ENCODE results near the gene FHL3.
"Not testable (repeated sequence)": the region's sequence is repeated elsewhere in the genome, so short reads cannot be mapped to it uniquely, and the experiment has no call there.

The FHL3 gene

GRCh38 chr1:38041936-38042834, 36.9 kb upstream of the FHL3 start:
- H3K4me3 Mint-ChIP-seq = no peak overlapping the region
- DNase-seq = no peak
- H3K27me3 Mint-ChIP-seq = peaks cover 85% of the 10 kb centered on the region
- peaks cover 9% of the 10 kb centered on the region for H3K4me1 Mint-ChIP-seq
- CTCF ChIA-PET = interaction anchor here (1.3 kb wide), 1 partner anchor 30 kb away, joined by 3 read pairs; no protein-coding TSS in a partner anchor
- H3K9me3 Mint-ChIP-seq = no peaks in the 10 kb centered on the region
- H3K36me3 Mint-ChIP-seq = no peaks in the 10 kb centered on the region
- no peak overlapping the region for H3K27ac Mint-ChIP-seq

DNA sequence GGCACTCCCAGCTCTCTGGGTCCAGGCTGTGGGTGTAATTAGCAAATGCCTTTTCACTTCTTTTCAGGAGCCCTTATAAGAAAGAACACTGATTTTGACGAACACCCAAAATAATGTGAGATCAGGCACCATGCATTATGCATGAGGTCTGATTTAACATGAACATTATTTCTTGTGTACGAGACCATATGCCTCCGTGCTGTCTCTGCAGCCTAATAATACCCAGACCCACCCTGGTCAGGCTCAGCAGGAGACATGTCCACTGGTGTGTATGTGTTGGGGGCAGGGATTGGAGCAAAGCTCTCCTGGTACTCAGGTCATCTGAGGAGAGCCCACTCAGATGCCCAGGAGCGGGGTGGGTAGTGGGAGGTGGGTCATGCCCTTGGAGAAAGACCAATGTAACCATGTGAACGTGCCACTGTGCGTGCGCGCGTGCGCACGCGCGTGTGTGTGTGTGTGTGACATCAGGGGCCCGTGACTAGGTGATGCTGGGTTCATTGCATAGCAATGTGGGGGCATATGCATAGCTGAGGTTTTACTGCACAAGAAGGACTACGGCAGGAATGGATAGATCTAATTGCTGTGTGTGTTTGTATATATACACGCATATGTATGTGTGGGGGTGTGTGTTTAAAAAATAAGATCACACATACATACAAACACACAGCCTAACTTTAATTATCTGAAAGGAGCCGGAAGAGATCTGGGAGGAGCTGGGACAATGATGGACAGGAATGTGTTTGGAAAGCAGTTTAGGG, 34.2 kb upstream of the FHL3 start:
- no peak for DNase-seq
- H3K36me3 Mint-ChIP-seq = no peaks in the 10 kb centered on the region
- peaks cover 4% of the 10 kb centered on the region for H3K4me1 Mint-ChIP-seq
- H3K27ac Mint-ChIP-seq = no peak overlapping the region
- CTCF ChIA-PET = no interaction called here
- H3K4me3 Mint-ChIP-seq = no peak overlapping the region
- H3K9me3 Mint-ChIP-seq = no peaks in the 10 kb centered on the region
- peaks cover 61% of the 10 kb centered on the region for H3K27me3 Mint-ChIP-seq

- H3K4me1 Mint-ChIP-seq = peaks cover under 1% of the 10 kb centered on the region
- DNase-seq = no peak
- H3K27ac Mint-ChIP-seq = no peak overlapping the region
- no peaks in the 10 kb centered on the region for H3K36me3 Mint-ChIP-seq
- H3K9me3 Mint-ChIP-seq = no peaks in the 10 kb centered on the region
- H3K27me3 Mint-ChIP-seq = peaks cover 54% of the 10 kb centered on the region
- CTCF ChIA-PET = no interaction called here
- H3K4me3 Mint-ChIP-seq = no peak overlapping the region
Measured at GRCh38 chr1:38038861-38039260, 33.5 kb upstream of the FHL3 start.

- H3K36me3 Mint-ChIP-seq = no peaks in the 10 kb centered on the region
- no peak overlapping the region for H3K27ac Mint-ChIP-seq
- no peak overlapping the region for H3K4me3 Mint-ChIP-seq
- H3K27me3 Mint-ChIP-seq = peaks cover 39% of the 10 kb centered on the region
- H3K9me3 Mint-ChIP-seq = no peaks in the 10 kb centered on the region
- no peak for DNase-seq
- no peaks in the 10 kb centered on the region for H3K4me1 Mint-ChIP-seq
- CTCF ChIA-PET = interaction anchor here (0.8 to 1.1 kb wide), 3 partner anchors 8 to 48 kb away, joined by 3 read pairs; partner anchors contain the start of gene SF3A3
Measured at GRCh38 chr1:38037221-38037939, 32.1 kb upstream of the FHL3 start.

GRCh38 chr1:38034871-38035270, 29.6 kb upstream of the FHL3 start:
- no peak overlapping the region for H3K4me3 Mint-ChIP-seq
- H3K4me1 Mint-ChIP-seq = peaks cover 15% of the 10 kb centered on the region
- DNase-seq = no peak
- H3K36me3 Mint-ChIP-seq = no peaks in the 10 kb centered on the region
- no peaks in the 10 kb centered on the region for H3K9me3 Mint-ChIP-seq
- H3K27me3 Mint-ChIP-seq = peaks cover 14% of the 10 kb centered on the region
- no peak overlapping the region for H3K27ac Mint-ChIP-seq
- CTCF ChIA-PET = no interaction called here

DNA sequence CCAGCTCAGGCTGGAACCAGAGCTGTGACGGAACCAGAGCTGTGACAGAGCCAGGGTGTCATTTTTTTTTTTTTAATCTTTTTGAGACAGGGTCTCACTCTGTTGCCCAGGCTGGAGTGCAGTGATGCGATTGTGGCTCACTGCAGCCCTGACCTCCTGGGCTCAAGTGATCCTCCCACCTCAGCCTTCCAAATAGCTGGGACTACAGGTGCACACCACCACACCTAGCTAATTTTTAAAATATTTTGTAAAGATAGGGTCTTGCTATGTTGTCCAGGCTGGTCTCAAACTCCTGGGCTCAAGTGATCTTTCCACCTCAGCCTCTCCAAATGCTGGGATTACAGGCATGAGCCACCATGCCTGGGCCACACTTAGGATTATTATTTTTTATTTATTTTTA, 27.7 kb upstream of the FHL3 start:
- H3K36me3 Mint-ChIP-seq, DNase-seq, CTCF ChIA-PET, H3K4me3 Mint-ChIP-seq, H3K27me3 Mint-ChIP-seq, H3K9me3 Mint-ChIP-seq, H3K27ac Mint-ChIP-seq: not testable (repeated sequence)
- peaks cover 33% of the 10 kb centered on the region for H3K4me1 Mint-ChIP-seq

DNA sequence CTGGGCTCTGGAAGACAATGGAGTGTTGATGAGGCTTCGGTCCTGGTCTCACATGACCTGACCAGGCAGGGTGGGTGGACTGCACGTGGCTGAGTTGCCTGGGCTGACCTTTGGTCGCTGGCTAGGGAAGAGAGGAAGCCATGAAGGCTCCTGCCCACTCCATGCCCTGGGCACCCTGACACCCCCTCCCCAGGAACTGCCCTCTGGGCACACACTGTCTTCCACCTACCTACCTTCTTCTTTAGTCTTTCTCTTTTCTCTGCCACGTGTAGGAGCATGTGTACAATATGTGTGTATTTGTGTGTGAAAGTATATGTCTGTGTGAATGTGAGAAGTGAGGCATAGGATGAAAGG, 26.2 kb upstream of the FHL3 start:
- Mint-ChIP-seq H3K27me3 (no peaks in the 10 kb centered on the region), H3K9me3 (no peaks in the 10 kb centered on the region), H3K4me1 (peaks cover 48% of the 10 kb centered on the region), H3K36me3 (peaks cover 3% of the 10 kb centered on the region), H3K4me3 (no peak overlapping the region), H3K27ac (no peak overlapping the region)
- no peak for DNase-seq
- CTCF ChIA-PET = no interaction called here

DNA sequence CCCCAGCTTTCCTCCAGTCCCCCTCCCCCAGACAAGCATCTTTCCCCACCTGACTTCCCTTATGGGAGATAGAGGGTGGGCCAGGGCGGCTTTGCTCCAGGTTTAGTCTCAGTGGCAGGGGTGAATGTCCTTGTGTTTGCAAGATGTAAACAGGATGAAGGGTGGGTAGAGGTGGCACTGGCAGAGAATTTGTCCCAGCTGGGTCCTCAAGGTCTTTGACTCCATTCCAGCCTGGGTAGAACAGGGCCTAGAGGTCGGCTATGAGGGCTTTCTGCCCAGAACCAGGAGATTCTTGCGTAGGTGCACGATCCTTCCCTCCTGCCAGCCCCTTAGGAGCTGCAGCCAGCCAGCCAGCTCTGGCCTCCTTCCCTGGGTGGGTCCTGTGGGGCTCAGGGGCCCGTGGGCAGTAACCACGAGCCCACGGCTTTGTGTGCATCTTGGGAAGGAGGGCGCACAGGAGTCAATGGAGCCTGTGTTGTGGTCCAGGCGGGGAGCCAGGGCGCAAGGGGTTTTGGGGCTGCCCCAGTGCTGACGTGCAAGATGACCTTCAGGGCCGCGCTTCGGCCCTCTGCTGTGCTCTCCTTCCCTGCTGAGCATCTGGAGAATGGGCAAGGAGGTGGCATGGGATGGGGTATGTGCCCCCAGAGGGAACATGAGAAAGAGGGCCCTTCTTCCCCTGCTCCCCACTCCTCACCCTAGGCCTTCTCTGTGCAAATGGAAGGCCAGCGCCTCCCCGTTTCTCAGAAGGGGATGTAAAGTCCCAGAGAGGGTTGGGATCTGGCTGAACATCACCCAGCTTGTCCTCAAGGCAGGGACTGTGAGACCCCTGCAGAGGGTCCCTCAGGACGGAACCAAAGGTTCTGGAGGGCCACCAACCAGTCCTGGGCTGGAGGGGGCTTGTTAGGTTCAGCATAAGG, 25.5 kb upstream of the FHL3 start:
- no peaks in the 10 kb centered on the region for H3K27me3 Mint-ChIP-seq
- no peak overlapping the region for H3K4me3 Mint-ChIP-seq
- DNase-seq = no peak
- CTCF ChIA-PET = interaction anchor here (0.9 to 1.2 kb wide), 4 partner anchors 10 to 804 kb away, joined by 3 to 6 read pairs (median 3); no protein-coding TSS in a partner anchor
- H3K4me1 Mint-ChIP-seq = peaks cover 49% of the 10 kb centered on the region
- no peaks in the 10 kb centered on the region for H3K9me3 Mint-ChIP-seq
- peak overlapping the region; percentile 39 for H3K27ac Mint-ChIP-seq
- peaks cover 3% of the 10 kb centered on the region for H3K36me3 Mint-ChIP-seq

DNA sequence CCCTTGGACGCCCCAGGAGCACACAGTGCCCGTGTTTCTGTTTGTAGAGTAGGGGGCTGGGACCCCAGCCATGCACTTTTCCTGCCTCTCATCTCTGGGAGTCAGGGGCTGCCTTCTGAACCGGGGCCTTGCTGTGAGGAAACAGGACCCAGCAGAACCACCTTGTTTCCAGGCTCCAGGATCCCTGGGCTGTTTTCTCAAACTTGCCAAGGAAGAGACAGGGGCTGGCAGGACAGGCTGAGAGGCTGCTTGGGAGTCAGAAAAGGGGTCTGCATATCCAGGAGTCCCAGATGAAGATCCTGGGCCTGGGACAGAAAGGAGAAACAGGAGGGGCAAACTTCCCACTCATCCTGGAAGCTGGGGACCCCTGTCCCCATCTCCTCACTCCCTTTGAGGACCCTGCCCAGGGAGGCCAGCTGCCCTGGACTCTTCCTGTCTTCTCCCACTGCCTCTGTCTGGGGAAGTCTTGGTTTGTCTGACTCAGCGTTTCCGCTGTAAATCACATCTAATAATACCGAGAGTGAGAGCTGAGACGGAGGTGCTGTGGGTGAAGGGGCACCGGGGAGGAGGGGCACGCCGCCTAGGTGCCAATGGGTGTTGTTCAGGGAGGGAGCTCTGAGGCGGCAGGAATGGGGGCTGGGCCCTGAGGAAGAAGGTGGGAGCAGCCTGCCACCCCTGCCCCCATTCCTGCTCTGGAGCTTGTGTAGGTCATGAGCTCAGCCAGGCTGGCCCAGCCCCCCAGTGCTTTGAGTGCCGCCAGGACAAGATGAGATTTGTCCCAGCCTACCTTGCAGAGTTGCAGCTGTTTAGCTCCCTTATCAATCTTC, 24.6 kb upstream of the FHL3 start:
- peak; percentile 60 for DNase-seq
- no peak overlapping the region for H3K4me3 Mint-ChIP-seq
- H3K4me1 Mint-ChIP-seq = peaks cover 51% of the 10 kb centered on the region
- H3K27me3 Mint-ChIP-seq = no peaks in the 10 kb centered on the region
- H3K9me3 Mint-ChIP-seq = no peaks in the 10 kb centered on the region
- peaks cover 5% of the 10 kb centered on the region for H3K36me3 Mint-ChIP-seq
- CTCF ChIA-PET = interaction anchor here (0.9 to 1.7 kb wide), 5 partner anchors 9 to 805 kb away, joined by 3 to 6 read pairs (median 3); no protein-coding TSS in a partner anchor
- H3K27ac Mint-ChIP-seq = peak overlapping the region; percentile 39

- Mint-ChIP-seq H3K36me3 (peaks cover 8% of the 10 kb centered on the region), H3K9me3 (no peaks in the 10 kb centered on the region), H3K27ac (no peak overlapping the region), H3K4me1 (peaks cover 51% of the 10 kb centered on the region), H3K4me3 (no peak overlapping the region), H3K27me3 (no peaks in the 10 kb centered on the region)
- DNase-seq = no peak
- CTCF ChIA-PET = interaction anchor here (0.7 to 1.7 kb wide), 6 partner anchors 9 to 20 kb away, joined by 3 to 5 read pairs (median 3); partner anchors contain the start of gene UTP11
Measured at GRCh38 chr1:38029081-38029681, 23.9 kb upstream of the FHL3 start.

- H3K27ac Mint-ChIP-seq = no peak overlapping the region
- peaks cover 51% of the 10 kb centered on the region for H3K4me1 Mint-ChIP-seq
- H3K36me3 Mint-ChIP-seq = peaks cover 10% of the 10 kb centered on the region
- H3K27me3 Mint-ChIP-seq = no peaks in the 10 kb centered on the region
- H3K4me3 Mint-ChIP-seq = no peak overlapping the region
- DNase-seq = no peak
- no peaks in the 10 kb centered on the region for H3K9me3 Mint-ChIP-seq
- CTCF ChIA-PET = interaction anchor here (0.7 to 4.4 kb wide), 6 partner anchors 9 to 42 kb away, joined by 3 to 25 read pairs (median 4); partner anchors contain the start of gene UTP11
Measured at GRCh38 chr1:38028671-38029070, 23.4 kb upstream of the FHL3 start.

GRCh38 chr1:38028105-38028591, 22.8 kb upstream of the FHL3 start:
- no peaks in the 10 kb centered on the region for H3K9me3 Mint-ChIP-seq
- DNase-seq = peak; percentile 45
- H3K36me3 Mint-ChIP-seq = peaks cover 10% of the 10 kb centered on the region
- CTCF ChIA-PET = interaction anchor here (1.3 to 4.4 kb wide), 4 partner anchors 10 to 43 kb away, joined by 3 to 25 read pairs (median 4); partner anchors contain the start of gene UTP11
- H3K27ac Mint-ChIP-seq = peak overlapping the region; percentile 45
- H3K4me3 Mint-ChIP-seq = no peak overlapping the region
- H3K27me3 Mint-ChIP-seq = no peaks in the 10 kb centered on the region
- peaks cover 51% of the 10 kb centered on the region for H3K4me1 Mint-ChIP-seq

Data from activated naive CD4-positive, alpha-beta T cell treated with anti-CD3 and anti-CD28 coated beads, Interleukin-2, amount 10 ng/mL, durations not matched to agents 7 days and 5 days (primary cell).